IPS-11a (cell line): ENCODE results near the gene EFCAB6.

Source experiments
- H3K4me3 ChIP-seq: one replicate; pipeline ENCODE4 v1.5.1; 2013; ENCODE audit warnings: low read depth, low read length, control low read depth

The EFCAB6 gene

DNA sequence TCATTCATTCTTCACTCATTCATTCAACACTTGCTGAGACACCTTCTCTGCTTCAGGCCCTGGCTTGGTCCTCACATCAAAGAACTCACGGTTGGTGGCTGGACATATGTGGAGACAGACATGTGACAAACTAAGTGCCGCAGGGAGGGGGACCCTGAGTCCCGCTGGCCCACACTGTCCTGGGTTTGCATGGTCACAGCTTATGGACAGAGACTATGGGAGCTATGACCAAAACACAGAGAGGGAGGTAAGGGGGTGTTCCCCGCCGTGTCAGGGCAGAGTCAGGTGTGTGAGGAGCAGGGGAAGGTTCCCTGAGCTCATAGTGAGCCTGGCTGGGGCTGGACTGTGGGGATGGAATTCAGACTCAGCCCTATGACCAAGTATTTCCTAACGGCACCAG lies 277.2 kb downstream of the EFCAB6 start:
- H3K4me3 ChIP-seq: no peak overlapping the region

- H3K4me3 ChIP-seq: no peak overlapping the region
Measured at GRCh38 chr22:43533656-43534428, 278.3 kb downstream of the EFCAB6 start.

- no peak overlapping the region for H3K4me3 ChIP-seq
Measured at GRCh38 chr22:43533156-43533530, 279.0 kb downstream of the EFCAB6 start.

- no peak overlapping the region for H3K4me3 ChIP-seq
Measured at GRCh38 chr22:43532301-43533155, 279.6 kb downstream of the EFCAB6 start.

DNA sequence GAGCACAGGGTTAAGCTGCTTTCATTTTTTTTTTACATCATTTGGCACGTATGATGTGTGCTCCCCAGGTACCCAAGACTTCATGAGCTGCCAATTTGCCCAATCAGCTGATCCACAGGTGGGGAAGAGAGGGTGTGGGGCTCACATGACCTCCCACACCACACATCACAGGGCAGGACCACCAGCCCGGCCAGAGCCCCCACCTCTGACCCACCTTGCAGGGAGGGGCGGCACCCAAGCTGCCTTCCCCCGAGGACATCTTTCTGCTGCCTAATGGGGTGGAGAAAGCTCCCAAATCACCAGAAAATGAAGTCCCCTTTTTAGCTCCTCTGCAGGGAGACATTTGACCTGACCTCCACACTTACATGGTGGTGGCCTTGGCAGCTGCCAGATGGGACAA lies 280.5 kb downstream of the EFCAB6 start:
- H3K4me3 ChIP-seq: no peak overlapping the region

DNA sequence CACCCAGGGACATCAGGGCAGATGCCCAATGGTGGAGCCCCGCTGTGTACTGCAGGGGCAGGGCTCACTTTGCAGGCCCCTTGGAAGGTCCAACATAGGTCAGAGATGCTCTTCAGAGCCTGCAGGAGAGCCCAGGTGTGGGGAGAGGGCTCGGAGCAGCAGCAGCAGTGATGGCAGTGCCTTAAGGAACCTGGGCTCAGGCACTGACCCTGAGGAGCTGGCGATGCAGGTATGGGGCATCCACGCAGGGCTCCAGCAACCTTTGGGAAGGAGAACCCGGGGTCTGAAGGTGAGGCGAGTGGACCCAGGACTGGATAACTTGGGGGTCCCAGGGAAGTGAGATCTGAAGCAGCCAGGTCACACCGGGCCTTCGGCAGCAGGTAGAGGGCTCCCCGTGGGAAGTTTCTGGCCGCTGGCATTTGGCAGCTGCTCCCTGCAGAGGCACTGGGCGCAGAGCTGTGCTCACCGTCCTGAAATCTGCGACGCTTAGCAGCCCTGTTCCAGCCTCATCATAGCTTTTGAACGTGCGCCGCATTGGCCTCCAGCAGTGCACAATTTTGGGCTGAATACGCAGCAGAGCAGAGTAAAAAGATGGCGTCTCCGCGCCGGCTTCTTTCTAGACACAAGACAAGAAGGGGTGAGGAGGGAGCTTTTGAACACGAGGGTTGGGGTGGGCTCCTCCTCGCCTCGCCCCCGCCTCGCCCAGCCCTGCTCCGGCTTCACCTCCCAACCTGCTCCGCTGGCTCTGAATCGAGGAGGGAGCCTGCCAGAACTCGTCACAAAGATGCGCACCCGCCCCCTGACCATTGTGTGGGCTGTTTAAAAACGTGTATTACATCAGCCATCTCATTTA lies 281.5 kb downstream of the EFCAB6 start:
- H3K4me3 ChIP-seq: no peak overlapping the region

- no peak overlapping the region for H3K4me3 ChIP-seq
Measured at GRCh38 chr22:43529934-43530333, 282.2 kb downstream of the EFCAB6 start.

GRCh38 chr22:43529461-43529860 lies 282.6 kb downstream of the EFCAB6 start:
- no peak overlapping the region for H3K4me3 ChIP-seq

GRCh38 chr22:43528601-43529360 lies 283.3 kb downstream of the EFCAB6 start:
- no peak overlapping the region for H3K4me3 ChIP-seq

DNA sequence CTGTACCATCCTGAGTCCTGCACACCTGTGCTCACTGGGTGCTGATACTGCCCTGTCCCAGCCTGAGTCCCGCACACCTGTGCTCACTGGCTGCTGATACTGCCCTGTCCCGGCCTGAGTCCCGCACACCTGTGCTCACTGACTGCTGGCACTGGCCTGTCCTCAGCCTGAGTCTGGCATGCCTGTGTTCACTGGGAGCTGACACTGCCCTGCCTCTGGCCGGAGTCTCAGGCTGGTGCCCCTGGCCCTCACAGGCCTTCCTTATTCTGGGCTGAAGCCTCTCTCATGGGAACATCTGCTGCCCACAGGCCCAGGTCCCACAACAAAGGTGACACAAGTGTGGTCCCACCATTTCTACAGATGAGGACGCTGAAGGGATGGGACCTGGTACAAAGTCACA lies 285.2 kb downstream of the EFCAB6 start:
- H3K4me3 ChIP-seq: no peak overlapping the region

GRCh38 chr22:43526117-43526655 lies 285.9 kb downstream of the EFCAB6 start:
- H3K4me3 ChIP-seq: no peak overlapping the region

- no peak overlapping the region for H3K4me3 ChIP-seq
Measured at GRCh38 chr22:43521716-43522115, 290.4 kb downstream of the EFCAB6 start.

GRCh38 chr22:43520632-43521039 lies 291.5 kb downstream of the EFCAB6 start:
- no peak overlapping the region for H3K4me3 ChIP-seq

DNA sequence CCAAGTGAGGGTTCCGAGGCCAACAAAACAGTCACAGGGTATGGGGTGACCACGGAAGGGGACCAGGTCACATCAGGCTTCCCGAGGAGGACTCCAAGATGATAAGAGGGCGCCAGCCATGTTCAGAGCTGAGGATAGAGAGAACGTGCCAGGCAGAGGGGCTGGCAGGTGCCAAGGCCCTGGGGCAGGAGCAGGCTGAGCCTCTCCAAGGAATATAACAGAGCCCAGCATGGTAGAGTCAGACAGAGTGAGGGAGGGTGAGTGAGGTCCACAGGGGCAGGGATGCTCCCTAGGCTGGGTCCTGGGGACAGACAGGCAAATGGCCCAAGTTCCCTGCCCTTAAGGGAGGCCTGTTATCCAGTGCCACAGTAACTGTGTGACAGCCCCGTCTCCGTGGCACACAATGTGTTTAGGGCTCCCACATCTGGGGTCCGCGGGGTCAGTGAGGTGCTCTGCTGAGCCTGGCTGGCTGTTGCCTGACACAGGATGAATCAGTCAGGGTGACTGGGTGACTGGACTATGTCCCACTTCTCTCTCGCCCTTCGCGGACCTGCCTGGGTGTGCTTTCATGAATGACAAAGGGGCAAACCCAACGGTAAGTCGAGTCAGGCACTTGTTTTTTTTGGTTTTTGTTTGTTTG lies 295.0 kb downstream of the EFCAB6 start:
- H3K4me3 ChIP-seq: no peak overlapping the region

DNA sequence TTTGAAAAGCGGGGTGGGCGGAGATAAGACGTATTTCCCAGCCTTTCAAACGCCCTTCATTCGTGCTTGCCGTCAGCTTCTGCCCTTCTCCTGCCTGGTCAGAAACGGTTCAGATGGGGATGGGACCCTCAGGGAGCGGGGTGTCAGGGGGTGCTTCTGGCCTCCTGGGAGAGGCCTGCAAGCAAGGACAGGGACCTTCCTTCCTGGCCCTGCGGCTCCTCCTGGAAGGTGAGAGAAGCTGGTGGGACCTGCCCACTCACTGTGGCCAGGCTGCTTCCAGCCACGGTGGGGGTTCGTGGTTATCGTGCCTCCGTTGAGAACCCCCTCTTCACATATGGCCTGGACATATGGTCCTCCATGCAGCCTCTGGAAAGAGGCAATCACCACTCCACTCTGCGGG lies 295.7 kb downstream of the EFCAB6 start:
- H3K4me3 ChIP-seq: no peak overlapping the region

- no peak overlapping the region for H3K4me3 ChIP-seq
Measured at GRCh38 chr22:43515902-43516301, 296.2 kb downstream of the EFCAB6 start.

GRCh38 chr22:43515411-43515810 lies 296.7 kb downstream of the EFCAB6 start:
- H3K4me3 ChIP-seq: no peak overlapping the region

DNA sequence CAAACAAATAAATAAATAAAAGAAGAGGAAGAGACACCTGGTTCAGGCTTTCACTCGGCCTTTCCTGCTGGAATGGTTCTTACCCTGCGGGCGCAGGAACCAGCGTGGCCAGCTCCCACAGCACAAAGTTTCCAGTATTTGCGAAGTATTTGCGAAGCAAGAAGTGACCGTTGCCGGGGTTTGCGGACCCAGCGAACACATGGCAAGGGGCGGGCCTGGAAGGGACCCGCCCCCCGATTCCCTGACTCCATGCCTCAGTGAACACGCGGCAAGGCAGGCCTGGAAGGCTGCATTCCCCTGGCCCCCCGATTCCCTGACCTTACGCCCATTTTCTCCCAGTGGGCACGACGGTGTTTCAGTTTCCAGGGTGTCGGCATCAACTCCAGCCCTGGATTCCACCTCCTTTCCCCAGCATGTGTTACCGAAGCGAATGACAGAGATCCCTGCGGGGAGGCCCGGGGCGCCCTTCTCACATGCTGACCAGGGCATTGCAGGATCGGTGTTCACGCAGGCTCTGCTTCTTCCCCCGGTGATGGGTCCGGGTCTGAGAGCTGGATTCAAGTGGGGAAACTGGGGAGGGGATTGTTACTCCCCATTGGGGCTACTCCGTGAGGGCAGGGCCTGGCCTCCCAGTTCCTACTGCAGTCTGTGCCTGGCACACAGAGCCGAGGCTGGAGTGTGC lies 297.5 kb downstream of the EFCAB6 start:
- H3K4me3 ChIP-seq: no peak overlapping the region

DNA sequence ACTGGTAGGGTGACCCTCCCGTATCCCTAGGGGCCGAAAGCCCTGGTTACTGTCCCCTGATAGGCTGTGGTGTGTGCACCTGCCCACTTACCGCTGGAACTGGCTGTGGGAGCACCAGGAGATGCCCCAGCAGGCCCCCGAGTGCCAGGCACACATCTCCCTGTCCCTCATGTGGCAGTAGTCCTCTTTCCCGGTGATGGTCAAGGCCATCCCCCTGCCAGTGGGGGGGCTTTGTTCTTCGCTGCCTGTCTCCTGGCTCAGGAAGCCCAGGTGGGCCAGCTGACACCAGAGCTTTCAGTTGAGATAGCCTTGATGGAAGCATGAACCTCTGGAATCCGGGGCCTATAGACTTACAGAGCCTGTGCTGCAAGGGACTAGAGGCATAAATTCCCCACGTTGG lies 299.8 kb downstream of the EFCAB6 start:
- no peak overlapping the region for H3K4me3 ChIP-seq
